Heart right ventricle (tissue), 16 donors: ENCODE measurements around the gene GRK5. TPM values are rescaled to one million over a fixed set of nuclear protein-coding genes. Genes with fewer than 3 reads are reported as not detected.

Experiments
- ATAC-seq, 8 donors: fragments of 200-7000 bp; cut with Tn5 transposase; one replicate each; pipeline ENCODE4 v1.9.1; 2020; ENCODE audit warnings: mild to moderate bottlenecking in 8 of 8, moderate library complexity in 8 of 8, moderate number of reproducible peaks in 1 of 8
- DNase-seq, 2 donors: peaks; one replicate each; pipeline ENCODE4 v3.0.0-alpha.2; 2020
- H3K27ac ChIP-seq, 10 donors: fragments of 200-600 bp; sonication (generic) in 2 of 10; one replicate each; pipeline versions ENCODE4 v1.5.0 to v1.8.0; 2020 to 2022; ENCODE audit warnings: mild to moderate bottlenecking in 3 of 10
- H3K27me3 ChIP-seq, 7 donors: fragments of 200-600 bp; one replicate each; pipeline ENCODE4 v1.8.0; 2021 to 2022; ENCODE audit warnings: mild to moderate bottlenecking in 2 of 7
- H3K36me3 ChIP-seq, 9 donors: fragments of 200-600 bp; sonication (generic) in 1 of 9; one replicate each; pipeline versions ENCODE4 v1.5.0 to v1.8.0; 2020 to 2022; ENCODE audit warnings: mild to moderate bottlenecking in 2 of 9
- H3K4me1 ChIP-seq, 9 donors: fragments of 200-600 bp; sonication (generic) in 1 of 9; one replicate each; pipeline versions ENCODE4 v1.5.0 to v1.8.0; 2020 to 2022; ENCODE audit warnings: mild to moderate bottlenecking in 4 of 9
- H3K4me3 ChIP-seq, 10 donors: fragments of 200-600 bp; sonication (generic) in 2 of 10; one replicate each; pipeline versions ENCODE4 v1.5.0 to v1.8.0; 2020 to 2022; ENCODE audit warnings: mild to moderate bottlenecking in 7 of 10, moderate library complexity in 2 of 10
- H3K9me3 ChIP-seq, 11 donors: fragments of 200-600 bp in 10 of 11; sonication (generic) in 2 of 11; one replicate each; pipeline versions ENCODE4 v1.5.0 to v1.8.0; 2013 to 2022; ENCODE audit warnings: mild to moderate bottlenecking in 2 of 11, control low read depth in 1 of 11, moderate library complexity in 1 of 11
- WGBS, 2 donors: extraction: QIAGEN DNeasy Blood & Tissue Kit; methylation state at CpG; one replicate each; pipeline ENCODE4 v1.1.7; 2013; ENCODE audit warnings: inconsistent platforms in 1 of 2; 5-methylcytosine and 5-hydroxymethylcytosine counted together
- intact Hi-C, 10 donors: fragments of 100-400 bp; cut with DNase I; formaldehyde crosslinking; loops; one replicate each; pipeline versions ENCODE4 v1.11.1 to v1.14.2; 2022
- polyA plus RNA-seq, 2 donors: library from polyadenylated mRNA; stranded (reverse); fragments of 200-250 nt; gene quantifications; one replicate each; pipeline ENCODE4 v1.2.3, GENCODE V29; 2013
- total RNA-seq, 10 donors: library from RNA; stranded (reverse); fragmentation: NEBNext Ultra II Directional in 3 of 10; extraction: Animal tissue kit (Norgen Biotek cat#: 25700) in 3 of 10; gene quantifications; one replicate each; pipeline versions ENCODE4 v1.2.1 to v1.2.4, GENCODE V29; 2021 to 2023
- TF ChIP-seq, protein P1 (sequence below), 9 donors: fragments of 200-600 bp; sonication (generic) in 2 of 9; IDR thresholded peaks; one replicate each; pipeline versions ENCODE4 v1.5.0 to v1.8.0; 2021 to 2022; ENCODE audit warnings: antibody characterized with exemption in 9 of 9, mild to moderate bottlenecking in 5 of 9, moderate library complexity in 1 of 9
- donor health status: Arrhythmogenic right ventricular cardiomyopathy.
- donor health status: ischemic (EF 13 %, LVEDD 7.1; RV severe dilation, severe dysfunction).
- donor health status: healthy with polysubstance abuse.
- donor health status: DM: no; HTN: yes; CAD: no.
- donor health status: DM: no; HTN: no; CAD: no.
- donor health status: ischemic (EF 25% LVEDD 6.9; RV normal size, moderate dysfunction).
- donor health status: ischemic (EF 25% LVEDD 5.7; RV mildly dilated, moderate dysfunction).
- donor health status: healthy.
- donor health status: DM: yes; HTN: yes; CAD: no.
- donor health status: Ischemic cardiomyopathy.
- donor health status: ischemic (EF 35%, LVEDD 5.7; RV mildly dilated, moderate dysfunction).
- donor health status: nonischemic (EF 11% LVEDD 7.7; RV severe dilation, severe dysfunction).
- donor health status: DM: yes; HTN: yes; CAD: no.
- donor health status: PGD.
- donor health status: ischemic (EF 29% LVEDD 5.4; RV normal size, mild dysfunction).
- donor health status: nonischemic (EF 23%, LVEDD 6.1; RV moderate dilation, normal function).

GRK5 gene
- total and polyA plus RNA-seq, 12 donors, result 11.8 to 80.5 (median 26.6) TPM

GRCh38 chr10:119327096-119327745 is 119.8 kb downstream of the GRK5 start:
- ATAC-seq, result no peak

GRCh38 chr10:119328223-119328622 is 120.9 kb downstream of the GRK5 start:
- ATAC-seq (no peak), DNase-seq (no peak)
- TF ChIP-seq, protein P1, sequence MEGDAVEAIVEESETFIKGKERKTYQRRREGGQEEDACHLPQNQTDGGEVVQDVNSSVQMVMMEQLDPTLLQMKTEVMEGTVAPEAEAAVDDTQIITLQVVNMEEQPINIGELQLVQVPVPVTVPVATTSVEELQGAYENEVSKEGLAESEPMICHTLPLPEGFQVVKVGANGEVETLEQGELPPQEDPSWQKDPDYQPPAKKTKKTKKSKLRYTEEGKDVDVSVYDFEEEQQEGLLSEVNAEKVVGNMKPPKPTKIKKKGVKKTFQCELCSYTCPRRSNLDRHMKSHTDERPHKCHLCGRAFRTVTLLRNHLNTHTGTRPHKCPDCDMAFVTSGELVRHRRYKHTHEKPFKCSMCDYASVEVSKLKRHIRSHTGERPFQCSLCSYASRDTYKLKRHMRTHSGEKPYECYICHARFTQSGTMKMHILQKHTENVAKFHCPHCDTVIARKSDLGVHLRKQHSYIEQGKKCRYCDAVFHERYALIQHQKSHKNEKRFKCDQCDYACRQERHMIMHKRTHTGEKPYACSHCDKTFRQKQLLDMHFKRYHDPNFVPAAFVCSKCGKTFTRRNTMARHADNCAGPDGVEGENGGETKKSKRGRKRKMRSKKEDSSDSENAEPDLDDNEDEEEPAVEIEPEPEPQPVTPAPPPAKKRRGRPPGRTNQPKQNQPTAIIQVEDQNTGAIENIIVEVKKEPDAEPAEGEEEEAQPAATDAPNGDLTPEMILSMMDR (IDR thresholded peaks at IDR 0.05), result no peak
- Histone ChIP-seq H3K27ac (no peak overlapping the region), H3K4me3 (no peak overlapping the region), H3K27me3 (no peaks in the 10 kb centered on the region), H3K9me3 (no peaks in the 10 kb centered on the region), H3K36me3 (peaks cover 0 to 39% (median 0%) of the 10 kb centered on the region in 9 donors), H3K4me1 (peaks cover 0 to 30% (median 18%) of the 10 kb centered on the region in 9 donors)
- WGBS, 2 donors, result 90 to 100% methylated on average over 2 of the region's 2 CpGs
- intact Hi-C loops, result no loop called here

More at GRCh38 chr10:119327096-119327745, 119.8 kb downstream of the GRK5 start:
- Histone ChIP-seq H3K9me3 (no peaks in the 10 kb centered on the region), H3K4me3 (no peak overlapping the region), H3K27ac (no peak overlapping the region), H3K27me3 (no peaks in the 10 kb centered on the region), H3K36me3 (peaks cover 0 to 31% (median 0%) of the 10 kb centered on the region in 9 donors), H3K4me1 (peaks cover 0 to 35% (median 21%) of the 10 kb centered on the region in 9 donors)
- no peak for DNase-seq
- intact Hi-C loops, result no loop called here
- TF ChIP-seq, protein P1 (IDR thresholded peaks at IDR 0.05), result no peak
- WGBS, 2 donors, result 90 to 94% methylated on average over 14 of the region's 14 CpGs

DNA sequence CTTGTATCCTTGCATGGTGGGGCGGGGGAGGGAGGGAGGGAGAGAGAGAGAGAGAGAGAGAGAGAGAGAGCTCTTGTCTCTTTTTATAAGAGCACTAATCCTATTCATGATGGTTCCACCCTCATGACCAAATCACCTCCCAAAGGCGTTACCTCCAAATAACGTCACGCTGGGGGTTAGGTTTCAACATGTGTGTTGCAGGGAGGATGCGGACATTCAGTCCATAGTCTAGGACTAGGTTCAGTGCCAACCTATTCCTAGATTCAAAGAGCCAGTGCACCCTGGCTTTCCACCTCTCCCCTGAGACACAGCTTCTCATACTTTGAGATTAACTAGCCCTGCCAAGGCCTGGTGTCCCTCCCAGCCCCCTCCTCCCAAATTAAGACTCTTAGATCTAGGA is 123.0 kb downstream of the GRK5 start:
- Histone ChIP-seq H3K4me1 (peaks cover 2 to 31% (median 17%) of the 10 kb centered on the region in 9 donors), H3K36me3 (peaks cover 0 to 48% (median 0%) of the 10 kb centered on the region in 9 donors), H3K27ac (peak overlapping the region in 6 of 10 donors; percentile 16 to 58 (median 40)), H3K9me3 (no peaks in the 10 kb centered on the region), H3K4me3 (no peak overlapping the region), H3K27me3 (no peaks in the 10 kb centered on the region)
- peak in 2 of 8 donors; percentile 16 to 23 for ATAC-seq
- intact Hi-C loops, result no loop called here
- no peak for DNase-seq
- WGBS, 2 donors, result 91% methylated on average over 5 of the region's 5 CpGs
- TF ChIP-seq, protein P1 (IDR thresholded peaks at IDR 0.05), result no peak

- intact Hi-C loops, result no loop called here
- Histone ChIP-seq H3K9me3 (no peaks in the 10 kb centered on the region), H3K4me1 (peaks cover 10 to 37% (median 23%) of the 10 kb centered on the region in 9 donors), H3K36me3 (peaks cover 0 to 47% (median 0%) of the 10 kb centered on the region in 9 donors), H3K4me3 (no peak overlapping the region), H3K27me3 (no peaks in the 10 kb centered on the region), H3K27ac (peak overlapping the region in 9 of 10 donors; percentile 3 to 58 (median 42))
- ATAC-seq (peak in 7 of 8 donors; percentile 10 to 51 (median 32)), DNase-seq (peak; percentile 42 to 63)
- TF ChIP-seq, protein P1 (IDR thresholded peaks at IDR 0.05), result no peak
- WGBS, 2 donors, result 57 to 72% methylated on average over 15 of the region's 15 CpGs
Observed at GRCh38 chr10:119331061-119331460, 123.7 kb downstream of the GRK5 start.
